ENCODE measurements around the gene MAPRE3. TPM values are rescaled to one million over a fixed set of nuclear protein-coding genes. Genes with fewer than 3 reads are reported as not detected.

MAPRE3 gene
- total RNA-seq, 1 experiment from 2014 or later = 11.6 TPM

- Histone ChIP-seq H3K27ac (ENCODE audit: low read length) (no peak overlapping the region), H3K9me3 (ENCODE audit: control insufficient read depth, insufficient read depth, low read depth, low read length) (no peaks in the 10 kb centered on the region), H3K36me3 (ENCODE audit: control insufficient read depth, insufficient read depth, low read length) (no peaks in the 10 kb centered on the region), H3K4me3 (ENCODE audit: low read depth in 2 of 2, low read length in 2 of 2) (no peak overlapping the region), H3K27me3 (ENCODE audit: control insufficient read depth, insufficient read depth, low read length) (no peaks in the 10 kb centered on the region), H3K4me1 (ENCODE audit: control insufficient read depth, insufficient read depth, low read length) (peaks cover 11% of the 10 kb centered on the region)
- TF ChIP-seq, protein P1, sequence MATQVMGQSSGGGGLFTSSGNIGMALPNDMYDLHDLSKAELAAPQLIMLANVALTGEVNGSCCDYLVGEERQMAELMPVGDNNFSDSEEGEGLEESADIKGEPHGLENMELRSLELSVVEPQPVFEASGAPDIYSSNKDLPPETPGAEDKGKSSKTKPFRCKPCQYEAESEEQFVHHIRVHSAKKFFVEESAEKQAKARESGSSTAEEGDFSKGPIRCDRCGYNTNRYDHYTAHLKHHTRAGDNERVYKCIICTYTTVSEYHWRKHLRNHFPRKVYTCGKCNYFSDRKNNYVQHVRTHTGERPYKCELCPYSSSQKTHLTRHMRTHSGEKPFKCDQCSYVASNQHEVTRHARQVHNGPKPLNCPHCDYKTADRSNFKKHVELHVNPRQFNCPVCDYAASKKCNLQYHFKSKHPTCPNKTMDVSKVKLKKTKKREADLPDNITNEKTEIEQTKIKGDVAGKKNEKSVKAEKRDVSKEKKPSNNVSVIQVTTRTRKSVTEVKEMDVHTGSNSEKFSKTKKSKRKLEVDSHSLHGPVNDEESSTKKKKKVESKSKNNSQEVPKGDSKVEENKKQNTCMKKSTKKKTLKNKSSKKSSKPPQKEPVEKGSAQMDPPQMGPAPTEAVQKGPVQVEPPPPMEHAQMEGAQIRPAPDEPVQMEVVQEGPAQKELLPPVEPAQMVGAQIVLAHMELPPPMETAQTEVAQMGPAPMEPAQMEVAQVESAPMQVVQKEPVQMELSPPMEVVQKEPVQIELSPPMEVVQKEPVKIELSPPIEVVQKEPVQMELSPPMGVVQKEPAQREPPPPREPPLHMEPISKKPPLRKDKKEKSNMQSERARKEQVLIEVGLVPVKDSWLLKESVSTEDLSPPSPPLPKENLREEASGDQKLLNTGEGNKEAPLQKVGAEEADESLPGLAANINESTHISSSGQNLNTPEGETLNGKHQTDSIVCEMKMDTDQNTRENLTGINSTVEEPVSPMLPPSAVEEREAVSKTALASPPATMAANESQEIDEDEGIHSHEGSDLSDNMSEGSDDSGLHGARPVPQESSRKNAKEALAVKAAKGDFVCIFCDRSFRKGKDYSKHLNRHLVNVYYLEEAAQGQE (IDR thresholded peaks at IDR 0.05; ENCODE audit: insufficient read depth in 1 of 2, low read depth in 2 of 2, low read length in 1 of 2) = no peak
- no peak for TF ChIP-seq POLR2AphosphoS5 (IDR thresholded peaks at IDR 0.05; ENCODE audit: low read depth, low read length)
- TF ChIP-seq SIN3A (IDR thresholded peaks at IDR 0.05; ENCODE audit: borderline replicate concordance, insufficient read depth, low read depth, low read length) = no peak
- TF ChIP-seq, protein P2, sequence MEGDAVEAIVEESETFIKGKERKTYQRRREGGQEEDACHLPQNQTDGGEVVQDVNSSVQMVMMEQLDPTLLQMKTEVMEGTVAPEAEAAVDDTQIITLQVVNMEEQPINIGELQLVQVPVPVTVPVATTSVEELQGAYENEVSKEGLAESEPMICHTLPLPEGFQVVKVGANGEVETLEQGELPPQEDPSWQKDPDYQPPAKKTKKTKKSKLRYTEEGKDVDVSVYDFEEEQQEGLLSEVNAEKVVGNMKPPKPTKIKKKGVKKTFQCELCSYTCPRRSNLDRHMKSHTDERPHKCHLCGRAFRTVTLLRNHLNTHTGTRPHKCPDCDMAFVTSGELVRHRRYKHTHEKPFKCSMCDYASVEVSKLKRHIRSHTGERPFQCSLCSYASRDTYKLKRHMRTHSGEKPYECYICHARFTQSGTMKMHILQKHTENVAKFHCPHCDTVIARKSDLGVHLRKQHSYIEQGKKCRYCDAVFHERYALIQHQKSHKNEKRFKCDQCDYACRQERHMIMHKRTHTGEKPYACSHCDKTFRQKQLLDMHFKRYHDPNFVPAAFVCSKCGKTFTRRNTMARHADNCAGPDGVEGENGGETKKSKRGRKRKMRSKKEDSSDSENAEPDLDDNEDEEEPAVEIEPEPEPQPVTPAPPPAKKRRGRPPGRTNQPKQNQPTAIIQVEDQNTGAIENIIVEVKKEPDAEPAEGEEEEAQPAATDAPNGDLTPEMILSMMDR (IDR thresholded peaks at IDR 0.05) = no peak
- no peak for TF ChIP-seq TCF7L2 (IDR thresholded peaks at IDR 0.05; ENCODE audit: low read depth, low read length)
- POLR2A ChIA-PET = no interaction called here
- intact Hi-C loops (cut with micrococcal nuclease; ENCODE audit: unreplicated experiment) = no loop called here
- ATAC-seq = no peak
- no TSS peak for BruUV-seq (replicated peaks)
- no peak for DNase-seq (ENCODE audit: low read depth, low spot score)
- CTCF ChIA-PET = interaction anchor here (1.1 kb wide), 1 partner anchor 48 kb away, joined by 11 read pairs; no protein-coding TSS in a partner anchor
- in situ Hi-C loops (cut with HindIII; ENCODE audit: low pct_unique_long_range_greater_than_20kb, low sequenced_read_pairs) = no loop called here
Measured at GRCh38 chr2:27010139-27010538, 39.7 kb downstream of the MAPRE3 start.

GRCh38 chr2:27013738-27014137 lies 43.3 kb downstream of the MAPRE3 start:
- no TSS peak for BruUV-seq (replicated peaks)
- Histone ChIP-seq H3K36me3 (ENCODE audit: control insufficient read depth, insufficient read depth, low read length) (no peaks in the 10 kb centered on the region), H3K4me3 (ENCODE audit: low read depth in 2 of 2, low read length in 2 of 2) (no peak overlapping the region), H3K9me3 (ENCODE audit: control insufficient read depth, insufficient read depth, low read depth, low read length) (no peaks in the 10 kb centered on the region), H3K27ac (ENCODE audit: low read length) (no peak overlapping the region), H3K4me1 (ENCODE audit: control insufficient read depth, insufficient read depth, low read length) (peaks cover 19% of the 10 kb centered on the region), H3K27me3 (ENCODE audit: control insufficient read depth, insufficient read depth, low read length) (no peaks in the 10 kb centered on the region)
- DNase-seq (ENCODE audit: low read depth, low spot score) = no peak
- no peak for ATAC-seq
- CTCF ChIA-PET = interaction anchor here (0.7 kb wide), 1 partner anchor 31 kb away, joined by 3 read pairs; no protein-coding TSS in a partner anchor
- POLR2A ChIA-PET = no interaction called here
- TF ChIP-seq, protein P2 (IDR thresholded peaks at IDR 0.05) = no peak
- no peak for TF ChIP-seq POLR2AphosphoS5 (IDR thresholded peaks at IDR 0.05; ENCODE audit: low read depth, low read length)
- no peak for TF ChIP-seq TCF7L2 (IDR thresholded peaks at IDR 0.05; ENCODE audit: low read depth, low read length)
- TF ChIP-seq, protein P1 (IDR thresholded peaks at IDR 0.05; ENCODE audit: insufficient read depth in 1 of 2, low read depth in 2 of 2, low read length in 1 of 2) = no peak
- no peak for TF ChIP-seq SIN3A (IDR thresholded peaks at IDR 0.05; ENCODE audit: borderline replicate concordance, insufficient read depth, low read depth, low read length)
- intact Hi-C loops (cut with micrococcal nuclease; ENCODE audit: unreplicated experiment) = no loop called here
- in situ Hi-C loops (cut with HindIII; ENCODE audit: low pct_unique_long_range_greater_than_20kb, low sequenced_read_pairs) = no loop called here
